ENCODE data around the gene SLC44A1.

GRCh38 chr9:105242062-105242461 lies 2.4 kb upstream of the SLC44A1 start:
- no peak for TF ChIP-seq ARNTL (CRISPR knock-in tag; IDR thresholded peaks at IDR 0.05; ENCODE audit: borderline replicate concordance, low read depth)
- no peak for TF ChIP-seq CSDC2 (CRISPR knock-in tag; IDR thresholded peaks at IDR 0.05)
- TF ChIP-seq, protein P1, sequence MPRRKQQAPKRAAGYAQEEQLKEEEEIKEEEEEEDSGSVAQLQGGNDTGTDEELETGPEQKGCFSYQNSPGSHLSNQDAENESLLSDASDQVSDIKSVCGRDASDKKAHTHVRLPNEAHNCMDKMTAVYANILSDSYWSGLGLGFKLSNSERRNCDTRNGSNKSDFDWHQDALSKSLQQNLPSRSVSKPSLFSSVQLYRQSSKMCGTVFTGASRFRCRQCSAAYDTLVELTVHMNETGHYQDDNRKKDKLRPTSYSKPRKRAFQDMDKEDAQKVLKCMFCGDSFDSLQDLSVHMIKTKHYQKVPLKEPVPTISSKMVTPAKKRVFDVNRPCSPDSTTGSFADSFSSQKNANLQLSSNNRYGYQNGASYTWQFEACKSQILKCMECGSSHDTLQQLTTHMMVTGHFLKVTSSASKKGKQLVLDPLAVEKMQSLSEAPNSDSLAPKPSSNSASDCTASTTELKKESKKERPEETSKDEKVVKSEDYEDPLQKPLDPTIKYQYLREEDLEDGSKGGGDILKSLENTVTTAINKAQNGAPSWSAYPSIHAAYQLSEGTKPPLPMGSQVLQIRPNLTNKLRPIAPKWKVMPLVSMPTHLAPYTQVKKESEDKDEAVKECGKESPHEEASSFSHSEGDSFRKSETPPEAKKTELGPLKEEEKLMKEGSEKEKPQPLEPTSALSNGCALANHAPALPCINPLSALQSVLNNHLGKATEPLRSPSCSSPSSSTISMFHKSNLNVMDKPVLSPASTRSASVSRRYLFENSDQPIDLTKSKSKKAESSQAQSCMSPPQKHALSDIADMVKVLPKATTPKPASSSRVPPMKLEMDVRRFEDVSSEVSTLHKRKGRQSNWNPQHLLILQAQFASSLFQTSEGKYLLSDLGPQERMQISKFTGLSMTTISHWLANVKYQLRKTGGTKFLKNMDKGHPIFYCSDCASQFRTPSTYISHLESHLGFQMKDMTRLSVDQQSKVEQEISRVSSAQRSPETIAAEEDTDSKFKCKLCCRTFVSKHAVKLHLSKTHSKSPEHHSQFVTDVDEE (CRISPR knock-in tag; IDR thresholded peaks at IDR 0.05) = no peak
- TF ChIP-seq POU6F1 (CRISPR knock-in tag; IDR thresholded peaks at IDR 0.05; ENCODE audit: borderline replicate concordance, low read depth) = no peak
- no peak for TF ChIP-seq ZFP30 (CRISPR knock-in tag; IDR thresholded peaks at IDR 0.05)
- TF ChIP-seq CSRNP3 (CRISPR knock-in tag; IDR thresholded peaks at IDR 0.05) = no peak

Data from SK-N-SH treated with all-trans-retinoic acid at 6 μM for 48 hours (cell line).